GM18511 (cell line): ENCODE data around the gene TP53TG3.
"Not testable (repeated sequence)": the region's sequence is repeated elsewhere in the genome, so short reads cannot be mapped to it uniquely, and the experiment has no call there.

ENCODE experiments used
- ATAC-seq: cut with Tn5 transposase; IDR thresholded peaks from one replicate; pipeline ENCODE4 v1.9.1; 2021; ENCODE audit warnings: mild to moderate bottlenecking, moderate library complexity; ENCODE audit not compliant: unreplicated experiment

TP53TG3 gene, protein sequence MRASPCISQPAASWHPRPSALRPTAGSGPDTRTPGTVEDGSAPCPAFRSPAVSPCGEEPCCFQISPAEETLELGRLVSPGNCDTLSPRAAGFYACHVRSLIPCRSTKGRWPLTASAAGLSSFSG

DNA sequence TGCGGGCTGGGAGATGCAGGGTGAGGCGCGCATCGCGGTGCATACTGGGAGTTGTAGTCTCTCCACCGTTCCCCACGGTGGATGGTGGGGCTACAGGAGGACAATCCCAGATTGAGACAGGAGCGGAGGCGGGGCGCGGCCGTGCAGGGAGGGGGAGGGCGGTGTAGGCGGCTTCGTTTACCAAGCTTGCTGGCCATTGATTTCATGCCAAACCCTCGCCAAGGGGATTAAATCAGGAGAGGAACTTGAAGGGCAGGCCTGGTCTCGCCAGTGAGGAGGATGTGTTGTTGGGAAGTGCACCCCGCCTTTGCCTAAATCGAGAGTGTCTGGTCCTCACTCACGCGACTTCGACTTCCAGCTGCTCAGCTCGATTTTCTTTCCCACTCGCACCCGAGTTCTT is at the start of gene TP53TG3:
TP53TG3 (minus strand) TSS at position 101 of the 400 bp plus-strand sequence; CDS start at position 33, 68 bp downstream.
- ATAC-seq, result not testable (repeated sequence)

DNA sequence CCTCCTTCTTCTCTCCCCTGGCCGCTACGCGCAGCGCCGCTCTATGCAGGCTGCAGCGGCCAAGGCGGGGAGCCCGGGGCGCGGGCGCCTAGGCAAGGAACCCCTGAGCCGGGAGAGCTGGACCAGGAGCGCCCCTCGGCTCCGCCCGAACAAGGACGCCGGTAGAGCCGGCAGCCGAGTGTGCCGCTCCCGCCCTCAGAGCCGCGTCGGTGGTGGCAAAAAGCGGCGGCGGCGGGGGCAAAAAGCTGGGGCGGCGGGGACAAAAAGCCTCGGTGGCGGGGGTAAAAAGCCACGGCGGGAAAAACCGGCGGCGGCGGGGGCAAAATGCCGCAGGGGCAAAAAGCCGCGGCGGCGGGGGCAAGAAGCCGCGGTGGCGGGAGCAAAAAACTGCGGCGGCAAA is 25.1 kb downstream of the TP53TG3 start:
- ATAC-seq, result not testable (repeated sequence)

DNA sequence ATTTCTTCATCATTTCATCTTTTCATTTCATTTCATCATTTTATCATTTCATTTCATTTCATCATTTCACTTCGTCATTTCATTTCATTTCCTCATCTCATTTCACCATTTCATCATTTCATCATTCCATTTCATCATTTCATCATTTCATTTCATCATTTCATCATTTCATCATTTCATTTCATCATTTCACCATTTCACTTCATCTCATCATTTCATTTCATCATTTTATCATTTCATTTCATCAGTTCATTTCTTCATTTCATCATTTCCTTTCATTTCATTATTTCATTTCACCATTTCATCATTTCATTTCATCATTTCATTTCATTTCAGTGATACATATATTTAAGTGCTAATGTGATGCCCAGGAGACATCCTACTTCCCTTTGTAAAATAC is 28.4 kb downstream of the TP53TG3 start:
- not testable (repeated sequence) for ATAC-seq

DNA sequence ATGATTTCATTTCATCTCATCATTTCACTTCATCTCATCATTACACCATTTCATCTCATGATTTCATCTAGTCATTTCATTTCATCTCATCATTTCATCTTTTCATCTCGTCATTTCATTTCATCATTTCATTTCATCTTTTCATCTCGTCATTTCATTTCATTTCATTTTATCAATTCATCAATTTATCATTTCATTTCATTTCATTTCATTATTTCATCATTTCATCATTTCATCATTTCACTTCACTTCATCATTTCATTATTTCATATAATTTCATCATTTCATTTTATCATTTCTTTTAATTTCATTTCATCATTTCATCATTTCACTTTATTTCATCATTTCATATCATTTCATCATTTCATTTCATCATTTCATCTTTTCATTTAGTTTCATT is 29.2 kb downstream of the TP53TG3 start:
- not testable (repeated sequence) for ATAC-seq

DNA sequence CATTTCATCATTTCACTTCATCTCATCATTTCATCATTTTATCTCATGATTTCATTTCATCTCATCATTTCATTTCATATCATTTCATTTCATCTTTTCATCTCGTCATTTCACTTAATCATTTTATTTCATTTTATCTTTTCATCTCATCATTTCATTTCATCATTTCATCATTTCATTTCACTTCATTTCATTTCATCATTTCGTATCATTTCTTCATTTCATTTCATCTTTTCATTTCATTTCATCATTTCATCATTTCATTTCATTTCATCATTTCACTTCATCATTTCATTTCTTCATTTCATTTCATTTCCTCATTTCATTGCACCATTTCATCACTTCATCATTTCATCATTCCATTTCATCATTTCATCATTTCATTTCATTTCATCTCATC is 29.8 kb downstream of the TP53TG3 start:
- ATAC-seq, result not testable (repeated sequence)

DNA sequence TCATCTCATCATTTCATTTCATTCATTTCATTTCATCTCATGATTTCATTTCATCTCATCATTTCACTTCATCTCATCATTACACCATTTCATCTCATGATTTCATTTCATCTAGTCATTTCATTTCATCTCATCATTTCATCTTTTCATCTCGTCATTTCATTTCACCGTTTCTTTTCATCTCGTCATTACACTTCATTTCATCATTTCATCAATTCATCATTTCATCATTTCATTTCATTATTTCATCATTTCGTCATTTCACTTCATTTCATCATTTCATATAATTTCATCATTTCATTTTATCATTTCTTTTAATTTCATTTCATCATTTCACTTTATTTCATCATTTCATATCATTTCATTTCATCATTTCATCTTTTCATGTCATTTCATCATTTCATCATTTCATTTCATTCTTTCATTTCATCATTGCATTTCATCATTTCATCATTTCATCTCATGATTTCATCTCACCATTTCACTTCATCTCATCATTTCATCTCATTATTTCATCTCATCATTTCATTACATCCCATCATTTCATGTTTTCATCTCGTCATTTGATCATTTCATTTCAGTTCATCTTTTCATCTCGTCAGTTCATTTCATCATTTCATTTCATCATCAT is 30.6 kb downstream of the TP53TG3 start:
- ATAC-seq, result not testable (repeated sequence)

DNA sequence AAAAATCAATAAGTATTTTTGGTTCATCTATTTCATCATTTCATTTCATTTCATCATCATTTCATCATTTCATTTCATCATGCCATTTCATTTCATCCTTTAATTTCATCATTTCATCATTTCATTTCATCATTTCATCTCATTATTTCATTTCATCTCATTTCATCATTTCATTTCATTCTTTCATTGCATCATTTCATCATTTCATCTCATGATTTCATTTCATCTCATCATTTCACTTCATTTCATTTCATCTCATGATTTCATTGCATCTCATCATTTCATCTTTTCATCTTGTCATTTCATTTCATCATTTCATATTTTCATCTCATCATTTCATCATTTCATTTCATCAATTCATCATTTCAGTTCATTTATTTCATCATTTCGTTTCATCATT is 31.2 kb downstream of the TP53TG3 start:
- ATAC-seq, result not testable (repeated sequence)

DNA sequence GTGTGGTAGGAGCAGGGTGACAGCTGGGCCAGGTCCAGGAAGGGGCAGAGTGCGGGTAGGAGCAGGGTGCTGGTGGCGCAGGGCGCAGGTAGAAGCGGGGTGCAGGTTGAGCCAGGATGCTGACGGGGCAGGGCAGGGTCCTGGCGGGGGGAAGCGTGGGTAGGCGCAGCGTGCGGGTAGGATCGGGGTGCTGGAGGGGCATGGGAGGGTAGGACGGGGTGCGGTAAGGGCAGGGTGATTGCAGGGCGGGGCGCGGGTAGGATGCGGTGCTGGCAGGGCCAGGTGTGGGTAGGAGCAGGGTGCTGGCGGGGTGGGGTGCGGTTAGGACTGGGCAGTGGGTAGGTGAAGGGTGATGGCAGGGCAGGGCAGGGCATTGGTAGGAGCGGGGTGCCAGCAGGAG is 38.4 kb downstream of the TP53TG3 start:
- ATAC-seq, result not testable (repeated sequence)

DNA sequence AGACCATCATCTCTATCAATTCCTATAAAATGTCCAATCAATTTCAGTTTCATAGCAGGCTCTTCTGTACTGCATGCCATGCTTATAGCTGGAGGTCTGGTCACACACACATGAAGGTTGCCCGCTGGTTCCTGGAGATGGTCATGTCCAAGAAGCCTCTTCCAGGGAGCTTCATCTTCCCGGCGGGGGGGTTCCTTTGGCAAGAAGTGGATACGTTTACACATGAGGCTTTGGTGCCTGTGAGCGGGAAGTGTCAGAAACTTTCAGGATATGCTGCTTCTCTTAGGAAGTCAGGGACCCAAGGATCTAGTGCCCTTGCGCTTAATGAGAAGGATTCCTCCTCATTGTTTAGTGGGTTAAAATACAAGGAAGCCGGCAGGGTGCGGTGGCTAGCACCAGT is 43.9 kb downstream of the TP53TG3 start:
- ATAC-seq, result not testable (repeated sequence)
